ENCODE data around the gene CCDC92.

CCDC92 gene

DNA sequence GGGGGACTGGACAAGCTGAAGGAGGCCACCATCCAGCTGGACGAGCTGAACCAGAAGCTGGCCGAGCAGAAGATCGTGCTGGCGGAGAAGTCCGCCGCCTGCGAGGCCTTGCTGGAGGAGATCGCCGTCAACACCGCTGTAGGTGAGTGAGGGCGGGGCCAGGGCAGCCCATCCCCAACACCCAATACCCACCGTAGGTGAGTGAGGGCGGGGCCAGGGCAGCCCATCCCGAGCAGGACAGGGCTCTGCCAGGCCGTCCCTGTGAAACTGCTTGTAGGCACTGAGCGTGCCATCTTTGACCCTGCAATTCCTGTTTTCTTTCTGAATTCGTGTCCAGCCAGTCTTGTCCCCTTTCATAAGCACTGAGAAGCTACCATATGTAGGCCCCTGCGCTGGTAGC is 74.0 kb downstream of the CCDC92 start:
- peaks cover 9% of the 10 kb centered on the region for H3K4me1 ChIP-seq (ENCODE audit: control insufficient read depth, insufficient read depth, low read length)
- no peak overlapping the region for H3K4me3 ChIP-seq (ENCODE audit: insufficient read depth, low read depth, low read length)
- WGBS, 2 experiments: 92 to 94% methylated on average over 18 of the region's 18 CpGs
- H3K36me3 ChIP-seq (ENCODE audit: control insufficient read depth, insufficient read depth, low read length): no peaks in the 10 kb centered on the region
- H3K27ac ChIP-seq (ENCODE audit: insufficient read depth, low read depth, low read length, poor library complexity, severe bottlenecking): no peak overlapping the region
- H3K9me3 ChIP-seq (ENCODE audit: control insufficient read depth, low read length): no peaks in the 10 kb centered on the region
- no peaks in the 10 kb centered on the region for H3K27me3 ChIP-seq (ENCODE audit: control insufficient read depth, insufficient read depth, low read length, poor library complexity, severe bottlenecking)

DNA sequence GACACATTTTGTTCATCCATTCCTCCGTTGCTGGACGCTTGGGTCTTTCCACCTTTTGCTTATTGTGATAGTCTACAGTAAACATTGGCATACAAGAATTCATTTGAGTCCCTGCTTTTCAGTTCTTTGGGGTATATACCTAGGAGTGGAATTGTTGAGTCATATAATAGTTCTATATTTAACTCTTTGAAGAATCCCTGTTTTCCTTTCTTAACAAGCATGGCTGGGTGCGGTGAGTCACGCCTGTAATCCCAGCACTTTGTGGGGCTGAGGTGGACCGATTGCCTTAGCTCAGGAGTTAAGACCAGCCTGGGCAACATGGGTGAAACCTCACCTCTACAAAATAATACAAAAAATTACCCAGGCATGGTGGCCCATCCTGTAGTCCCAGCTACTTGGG is 75.4 kb downstream of the CCDC92 start:
- no peak overlapping the region for H3K27ac ChIP-seq (ENCODE audit: insufficient read depth, low read depth, low read length, poor library complexity, severe bottlenecking)
- H3K4me1 ChIP-seq (ENCODE audit: control insufficient read depth, insufficient read depth, low read length): peaks cover 9% of the 10 kb centered on the region
- H3K4me3 ChIP-seq (ENCODE audit: insufficient read depth, low read depth, low read length): no peak overlapping the region
- H3K9me3 ChIP-seq (ENCODE audit: control insufficient read depth, low read length): no peaks in the 10 kb centered on the region
- WGBS, 2 experiments: 91 to 92% methylated on average over 5 of the region's 5 CpGs
- H3K36me3 ChIP-seq (ENCODE audit: control insufficient read depth, insufficient read depth, low read length): no peaks in the 10 kb centered on the region
- no peaks in the 10 kb centered on the region for H3K27me3 ChIP-seq (ENCODE audit: control insufficient read depth, insufficient read depth, low read length, poor library complexity, severe bottlenecking)

DNA sequence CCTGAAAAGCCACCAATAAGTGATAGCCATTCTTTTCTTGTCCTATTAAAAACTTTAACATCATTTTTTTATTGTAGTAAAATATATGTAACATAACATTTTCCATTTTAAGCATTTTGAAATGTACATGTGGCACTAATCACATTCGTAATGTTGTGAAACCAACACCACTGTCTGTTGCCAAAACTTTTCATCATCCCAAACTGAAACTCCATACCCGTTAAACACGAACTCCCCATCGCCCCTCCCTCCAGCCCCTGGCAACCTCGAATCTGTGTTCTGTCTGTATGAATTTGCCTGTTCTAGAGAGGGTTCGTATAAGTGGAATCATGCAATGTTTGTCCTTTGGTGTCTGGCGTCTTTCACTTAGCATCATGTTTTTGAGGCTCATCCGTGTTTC is 75.9 kb downstream of the CCDC92 start:
- Histone ChIP-seq H3K27me3 (ENCODE audit: control insufficient read depth, insufficient read depth, low read length, poor library complexity, severe bottlenecking) (no peaks in the 10 kb centered on the region), H3K27ac (ENCODE audit: insufficient read depth, low read depth, low read length, poor library complexity, severe bottlenecking) (no peak overlapping the region), H3K4me3 (ENCODE audit: insufficient read depth, low read depth, low read length) (no peak overlapping the region), H3K36me3 (ENCODE audit: control insufficient read depth, insufficient read depth, low read length) (no peaks in the 10 kb centered on the region), H3K4me1 (ENCODE audit: control insufficient read depth, insufficient read depth, low read length) (peaks cover 9% of the 10 kb centered on the region), H3K9me3 (ENCODE audit: control insufficient read depth, low read length) (no peaks in the 10 kb centered on the region)
- 91% methylated on average over 8 of the region's 8 CpGs for WGBS, 2 experiments

DNA sequence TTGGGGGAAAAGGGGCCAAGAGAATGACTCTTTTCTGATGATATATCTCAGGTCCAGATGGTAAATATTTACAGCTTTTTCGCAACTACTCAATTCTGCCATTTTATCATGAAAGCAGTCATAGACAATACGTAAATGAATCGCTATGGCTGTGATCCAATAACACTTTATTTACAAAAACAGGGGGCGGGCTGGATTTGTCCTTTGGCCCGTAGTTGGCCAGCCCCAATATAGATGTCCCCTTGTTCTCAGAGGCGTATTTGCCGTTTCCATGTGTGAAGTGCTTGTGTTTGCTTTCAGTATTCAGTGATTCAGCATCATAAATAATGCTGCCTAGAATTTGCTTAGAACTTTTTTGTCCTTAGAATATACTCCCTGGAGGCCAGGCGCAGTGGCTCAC is 77.2 kb downstream of the CCDC92 start:
- no peaks in the 10 kb centered on the region for H3K36me3 ChIP-seq (ENCODE audit: control insufficient read depth, insufficient read depth, low read length)
- no peaks in the 10 kb centered on the region for H3K4me1 ChIP-seq (ENCODE audit: control insufficient read depth, insufficient read depth, low read length)
- no peaks in the 10 kb centered on the region for H3K9me3 ChIP-seq (ENCODE audit: control insufficient read depth, low read length)
- H3K27me3 ChIP-seq (ENCODE audit: control insufficient read depth, insufficient read depth, low read length, poor library complexity, severe bottlenecking): no peaks in the 10 kb centered on the region
- no peak overlapping the region for H3K27ac ChIP-seq (ENCODE audit: insufficient read depth, low read depth, low read length, poor library complexity, severe bottlenecking)
- no peak overlapping the region for H3K4me3 ChIP-seq (ENCODE audit: insufficient read depth, low read depth, low read length)
- WGBS, 2 experiments: 91 to 97% methylated on average over 8 of the region's 8 CpGs

DNA sequence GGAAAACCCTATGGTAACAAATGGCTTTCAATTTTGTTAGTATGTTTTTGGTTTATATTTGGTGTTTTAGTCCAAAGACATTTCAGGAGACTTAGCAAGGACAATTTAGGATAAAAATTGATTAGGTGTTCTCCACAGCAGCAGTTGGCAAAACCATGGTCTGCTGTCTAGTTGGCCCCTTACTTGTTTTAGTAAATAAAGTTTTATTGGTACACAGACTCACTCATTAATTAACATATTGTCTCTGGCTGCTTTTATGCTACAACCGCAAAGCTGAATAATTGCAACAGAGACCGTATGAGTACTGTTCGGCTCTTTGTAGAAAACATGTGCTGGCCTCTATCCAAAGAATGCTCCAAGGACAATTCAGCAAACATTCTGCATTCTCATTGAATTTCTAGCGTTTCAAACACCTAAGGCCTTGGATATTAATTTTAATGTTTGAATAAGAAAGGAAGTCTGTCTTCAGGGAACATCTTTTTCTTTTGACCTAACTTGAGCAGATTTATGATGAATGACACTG is 77.7 kb downstream of the CCDC92 start:
- H3K9me3 ChIP-seq (ENCODE audit: control insufficient read depth, low read length): no peaks in the 10 kb centered on the region
- H3K36me3 ChIP-seq (ENCODE audit: control insufficient read depth, insufficient read depth, low read length): no peaks in the 10 kb centered on the region
- H3K27me3 ChIP-seq (ENCODE audit: control insufficient read depth, insufficient read depth, low read length, poor library complexity, severe bottlenecking): no peaks in the 10 kb centered on the region
- no peak overlapping the region for H3K4me3 ChIP-seq (ENCODE audit: insufficient read depth, low read depth, low read length)
- no peaks in the 10 kb centered on the region for H3K4me1 ChIP-seq (ENCODE audit: control insufficient read depth, insufficient read depth, low read length)
- no peak overlapping the region for H3K27ac ChIP-seq (ENCODE audit: insufficient read depth, low read depth, low read length, poor library complexity, severe bottlenecking)
- WGBS, 2 experiments: 81 to 86% methylated on average over 4 of the region's 4 CpGs

DNA sequence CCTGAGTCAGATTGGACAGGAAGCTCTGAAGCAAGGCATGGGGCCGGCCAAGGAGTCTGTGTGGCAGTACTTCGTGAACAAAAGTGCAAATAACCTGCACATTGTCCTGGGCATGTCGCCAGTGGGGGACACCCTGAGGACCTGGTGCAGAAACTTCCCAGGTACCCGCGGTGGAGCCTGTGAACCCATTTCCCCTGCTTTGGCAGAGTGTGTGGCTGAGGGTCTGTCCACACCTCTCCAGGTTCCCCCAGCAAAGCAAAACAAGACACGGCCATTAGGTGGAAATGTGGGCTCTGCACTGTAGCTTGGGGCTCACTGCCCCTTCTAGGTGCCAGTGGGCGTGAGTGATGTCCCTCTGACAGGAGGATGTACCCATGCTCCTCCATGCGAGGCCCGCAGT is 79.4 kb downstream of the CCDC92 start:
- no peak overlapping the region for H3K27ac ChIP-seq (ENCODE audit: insufficient read depth, low read depth, low read length, poor library complexity, severe bottlenecking)
- no peaks in the 10 kb centered on the region for H3K36me3 ChIP-seq (ENCODE audit: control insufficient read depth, insufficient read depth, low read length)
- no peak overlapping the region for H3K4me3 ChIP-seq (ENCODE audit: insufficient read depth, low read depth, low read length)
- 92 to 97% methylated on average over 9 of the region's 9 CpGs for WGBS, 2 experiments
- no peaks in the 10 kb centered on the region for H3K9me3 ChIP-seq (ENCODE audit: control insufficient read depth, low read length)
- H3K4me1 ChIP-seq (ENCODE audit: control insufficient read depth, insufficient read depth, low read length): no peaks in the 10 kb centered on the region
- no peaks in the 10 kb centered on the region for H3K27me3 ChIP-seq (ENCODE audit: control insufficient read depth, insufficient read depth, low read length, poor library complexity, severe bottlenecking)

DNA sequence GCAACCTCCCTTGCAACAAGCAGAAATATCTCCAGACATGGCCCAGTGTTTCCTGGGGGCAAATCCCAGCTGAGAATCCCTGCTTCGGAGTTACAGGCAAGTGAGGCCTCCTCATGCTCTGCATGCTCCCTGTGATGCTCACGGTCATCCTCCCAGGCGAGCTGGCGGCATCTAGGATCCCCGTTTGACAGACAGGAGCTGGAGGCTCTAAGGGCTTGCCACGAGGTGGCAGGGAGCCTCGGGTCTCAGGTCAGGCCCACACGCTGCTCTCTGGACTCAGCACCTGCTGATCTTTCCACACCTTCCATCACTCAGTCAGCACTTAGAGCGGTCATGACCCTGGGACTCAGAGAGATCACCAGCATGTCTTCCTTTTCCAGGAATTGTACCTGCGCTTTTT is 79.8 kb downstream of the CCDC92 start:
- H3K9me3 ChIP-seq (ENCODE audit: control insufficient read depth, low read length): no peaks in the 10 kb centered on the region
- WGBS, 2 experiments: 87 to 90% methylated on average over 10 of the region's 10 CpGs
- no peak overlapping the region for H3K27ac ChIP-seq (ENCODE audit: insufficient read depth, low read depth, low read length, poor library complexity, severe bottlenecking)

DNA sequence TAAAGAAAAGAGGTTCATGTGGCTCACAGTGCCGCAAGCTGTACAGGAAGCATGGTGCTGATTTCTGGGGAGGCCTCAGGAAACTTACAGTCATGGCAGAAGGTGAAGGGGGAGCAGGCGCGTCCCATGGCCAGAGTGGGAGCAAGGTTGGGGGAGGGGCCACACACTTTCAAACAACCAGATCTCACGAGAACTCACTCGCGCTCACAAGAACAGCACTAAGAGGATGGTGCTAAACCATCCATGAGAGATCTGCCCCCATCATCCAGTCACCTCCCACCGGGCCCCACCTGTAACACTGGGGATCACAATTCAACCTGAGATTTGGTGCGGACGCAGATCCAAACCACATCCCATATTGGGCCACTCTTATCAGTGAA is 80.5 kb downstream of the CCDC92 start:
- no peak overlapping the region for H3K27ac ChIP-seq (ENCODE audit: insufficient read depth, low read depth, low read length, poor library complexity, severe bottlenecking)
- H3K27me3 ChIP-seq (ENCODE audit: control insufficient read depth, insufficient read depth, low read length, poor library complexity, severe bottlenecking): no peaks in the 10 kb centered on the region
- H3K9me3 ChIP-seq (ENCODE audit: control insufficient read depth, low read length): no peaks in the 10 kb centered on the region
- H3K36me3 ChIP-seq (ENCODE audit: control insufficient read depth, insufficient read depth, low read length): no peaks in the 10 kb centered on the region
- H3K4me3 ChIP-seq (ENCODE audit: insufficient read depth, low read depth, low read length): no peak overlapping the region
- WGBS, 2 experiments: 89 to 92% methylated on average over 9 of the region's 9 CpGs
- H3K4me1 ChIP-seq (ENCODE audit: control insufficient read depth, insufficient read depth, low read length): no peaks in the 10 kb centered on the region

More for the DNA sequence above, 79.8 kb downstream of the CCDC92 start:
- Histone ChIP-seq H3K27me3 (ENCODE audit: control insufficient read depth, insufficient read depth, low read length, poor library complexity, severe bottlenecking) (no peaks in the 10 kb centered on the region), H3K4me3 (ENCODE audit: insufficient read depth, low read depth, low read length) (no peak overlapping the region), H3K36me3 (ENCODE audit: control insufficient read depth, insufficient read depth, low read length) (no peaks in the 10 kb centered on the region), H3K4me1 (ENCODE audit: control insufficient read depth, insufficient read depth, low read length) (no peaks in the 10 kb centered on the region)

DNA sequence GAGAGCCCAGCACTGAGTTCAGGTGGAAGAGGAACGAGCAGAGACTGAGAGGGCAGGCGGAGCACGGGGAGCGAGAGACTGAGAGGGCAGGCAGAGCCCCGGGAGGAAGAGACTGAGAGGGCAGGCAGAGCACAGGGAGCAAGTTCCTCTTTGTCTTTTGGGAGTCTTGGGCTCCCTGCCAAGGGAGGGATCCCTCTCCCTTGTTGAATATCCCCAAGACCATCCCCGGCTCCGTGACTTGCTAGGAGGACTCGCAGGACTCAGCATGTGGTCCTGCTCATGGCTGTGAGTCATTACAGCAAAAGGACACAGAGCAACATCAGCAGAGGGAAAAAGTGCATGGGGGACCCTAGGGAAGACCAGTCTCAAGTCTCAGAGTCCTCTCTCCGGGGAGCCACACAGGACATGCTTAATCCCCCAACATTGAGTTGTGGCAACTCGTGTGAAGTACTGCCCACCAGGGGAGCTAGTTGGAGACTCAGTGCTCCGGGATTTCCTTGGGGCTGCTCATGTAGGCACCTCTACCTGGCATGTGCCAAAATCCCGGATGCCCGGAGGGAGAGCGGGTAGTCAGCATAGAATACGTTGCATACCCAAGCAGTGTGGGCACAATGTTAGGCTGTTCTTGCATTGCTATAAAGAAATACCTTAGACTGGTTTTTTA is 81.0 kb downstream of the CCDC92 start:
- WGBS, 2 experiments: 75 to 80% methylated on average over 15 of the region's 15 CpGs

DNA sequence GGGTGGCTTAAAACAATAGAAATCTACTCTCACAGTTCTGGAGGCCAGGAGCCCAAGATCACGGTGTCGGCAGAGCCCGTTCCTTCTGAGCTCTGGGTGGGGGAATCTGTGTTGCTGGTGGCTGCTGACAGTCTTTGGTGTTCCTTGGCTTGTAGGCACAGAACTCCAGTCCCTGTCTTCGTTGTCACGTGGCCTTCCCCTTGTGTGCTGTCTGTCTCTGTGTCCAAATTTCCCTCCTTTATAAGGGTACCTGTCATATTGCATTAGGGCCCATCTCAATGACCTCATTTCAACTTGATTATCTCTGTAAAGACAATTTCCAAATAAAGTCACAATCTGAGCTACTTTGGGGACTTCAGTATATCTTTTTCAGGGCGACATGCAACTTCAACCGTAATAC is 81.6 kb downstream of the CCDC92 start:
- no peak overlapping the region for H3K27ac ChIP-seq (ENCODE audit: insufficient read depth, low read depth, low read length, poor library complexity, severe bottlenecking)
- no peaks in the 10 kb centered on the region for H3K27me3 ChIP-seq (ENCODE audit: control insufficient read depth, insufficient read depth, low read length, poor library complexity, severe bottlenecking)
- no peaks in the 10 kb centered on the region for H3K36me3 ChIP-seq (ENCODE audit: control insufficient read depth, insufficient read depth, low read length)
- H3K9me3 ChIP-seq (ENCODE audit: control insufficient read depth, low read length): no peaks in the 10 kb centered on the region
- no peak overlapping the region for H3K4me3 ChIP-seq (ENCODE audit: insufficient read depth, low read depth, low read length)
- 90 to 95% methylated on average over 7 of the region's 7 CpGs for WGBS, 2 experiments
- H3K4me1 ChIP-seq (ENCODE audit: control insufficient read depth, insufficient read depth, low read length): no peaks in the 10 kb centered on the region

More for the DNA sequence above, 81.0 kb downstream of the CCDC92 start:
- no peaks in the 10 kb centered on the region for H3K4me1 ChIP-seq (ENCODE audit: control insufficient read depth, insufficient read depth, low read length)
- H3K4me3 ChIP-seq (ENCODE audit: insufficient read depth, low read depth, low read length): no peak overlapping the region
- no peak overlapping the region for H3K27ac ChIP-seq (ENCODE audit: insufficient read depth, low read depth, low read length, poor library complexity, severe bottlenecking)
- H3K27me3 ChIP-seq (ENCODE audit: control insufficient read depth, insufficient read depth, low read length, poor library complexity, severe bottlenecking): no peaks in the 10 kb centered on the region
- H3K9me3 ChIP-seq (ENCODE audit: control insufficient read depth, low read length): no peaks in the 10 kb centered on the region
- H3K36me3 ChIP-seq (ENCODE audit: control insufficient read depth, insufficient read depth, low read length): no peaks in the 10 kb centered on the region

DNA sequence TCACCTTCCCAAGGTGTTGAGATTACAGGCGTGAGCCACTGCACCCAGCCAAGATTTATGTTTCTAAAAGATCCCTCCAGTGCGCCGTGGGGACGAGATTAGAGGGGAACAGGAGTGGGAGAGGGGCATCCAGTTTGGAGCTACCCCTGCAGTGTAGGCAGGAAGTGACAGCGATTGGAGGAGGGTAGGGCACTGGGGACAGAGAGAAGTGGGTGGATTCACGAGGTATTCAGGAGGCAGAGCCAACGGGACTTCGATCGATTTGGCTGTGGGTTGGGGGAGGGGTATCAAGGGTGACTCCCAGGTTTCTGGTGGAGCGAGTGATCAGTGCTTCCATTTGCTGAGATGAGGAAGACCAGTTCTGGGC is 82.1 kb downstream of the CCDC92 start:
- Histone ChIP-seq H3K27ac (ENCODE audit: insufficient read depth, low read depth, low read length, poor library complexity, severe bottlenecking) (no peak overlapping the region), H3K27me3 (ENCODE audit: control insufficient read depth, insufficient read depth, low read length, poor library complexity, severe bottlenecking) (no peaks in the 10 kb centered on the region), H3K4me1 (ENCODE audit: control insufficient read depth, insufficient read depth, low read length) (no peaks in the 10 kb centered on the region), H3K4me3 (ENCODE audit: insufficient read depth, low read depth, low read length) (no peak overlapping the region), H3K36me3 (ENCODE audit: control insufficient read depth, insufficient read depth, low read length) (no peaks in the 10 kb centered on the region), H3K9me3 (ENCODE audit: control insufficient read depth, low read length) (no peaks in the 10 kb centered on the region)
- WGBS, 2 experiments: 84 to 85% methylated on average over 10 of the region's 10 CpGs
